GM21723 (cell line): Measurements from ENCODE around the gene KSR1.
"Not testable (repeated sequence)": the region's sequence is repeated elsewhere in the genome, so short reads cannot be mapped to it uniquely, and the experiment has no call there.

Experiments used
- ATAC-seq: cut with Tn5 transposase; IDR thresholded peaks from one replicate; pipeline ENCODE4 v1.9.1; 2021; ENCODE audit warnings: mild to moderate bottlenecking, moderate library complexity; ENCODE audit not compliant: unreplicated experiment

Gene KSR1

DNA sequence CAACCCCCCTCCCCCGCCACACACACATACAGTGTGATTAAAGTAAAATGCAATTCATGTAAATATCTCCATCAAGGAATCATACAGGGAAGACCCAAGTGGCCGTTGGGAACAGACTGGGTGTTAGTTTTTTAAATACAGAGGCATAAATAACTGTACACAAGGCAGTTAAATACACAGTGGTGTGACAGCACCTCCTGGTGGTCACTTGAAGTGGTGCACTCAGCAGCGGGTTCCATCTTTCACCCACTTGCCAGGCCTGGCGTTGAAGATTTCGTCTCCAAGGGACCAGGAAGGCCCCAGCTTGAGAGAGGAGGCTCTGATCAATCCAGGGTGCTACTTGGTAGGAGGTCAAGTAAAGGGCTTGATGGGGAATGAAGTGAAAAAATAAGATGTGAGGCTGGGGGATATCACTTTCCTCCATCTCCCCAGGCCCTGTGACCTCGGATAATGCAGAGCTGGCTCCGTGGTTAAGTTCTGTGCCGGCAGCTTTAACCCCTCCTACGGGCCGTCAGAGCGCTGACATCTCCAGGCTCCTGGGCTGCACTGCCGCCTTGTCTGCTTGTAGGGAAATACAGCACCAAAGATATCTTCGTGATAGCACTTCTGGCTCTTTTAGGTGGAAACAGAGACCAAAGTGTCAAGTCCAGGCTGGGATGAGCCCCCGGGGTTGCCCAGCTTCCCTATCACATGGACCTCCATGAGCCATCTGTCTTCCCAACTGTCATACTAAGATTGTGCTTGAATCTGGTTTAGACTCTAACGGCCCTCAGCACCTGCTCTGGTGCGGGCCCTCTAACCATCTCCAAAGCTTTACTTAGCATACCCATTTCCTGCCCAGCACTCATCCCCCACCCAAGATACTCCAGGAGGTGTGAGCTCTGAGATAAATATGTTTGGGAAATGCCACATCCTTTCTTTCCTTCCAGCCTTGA, 195.4 kb downstream of the KSR1 start:
- ATAC-seq: no peak

DNA sequence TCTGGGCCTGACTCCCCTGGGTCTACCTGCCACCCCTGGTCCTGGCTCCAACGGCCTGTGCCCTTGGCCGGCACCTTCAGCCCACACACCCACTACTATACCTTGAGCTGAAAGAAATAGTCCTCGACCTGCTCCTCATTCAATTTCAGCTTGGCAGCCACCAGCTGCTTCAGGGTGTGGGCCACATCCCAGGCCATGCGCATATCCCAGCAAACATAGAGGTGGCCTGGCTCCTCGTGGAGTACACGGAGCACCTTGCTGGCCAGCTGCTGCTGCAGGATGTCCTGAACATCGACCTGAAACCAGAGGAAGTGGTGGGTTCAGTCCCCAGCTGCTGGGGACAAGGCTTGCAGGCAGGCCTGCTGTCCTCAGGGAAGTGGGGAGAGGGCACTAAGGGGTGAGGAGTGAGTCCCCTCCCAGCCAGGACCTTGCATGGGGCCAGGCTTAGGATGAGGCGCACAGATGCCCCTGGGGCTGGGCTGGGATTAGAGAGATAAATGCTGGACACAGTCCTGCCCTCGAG, 197.3 kb downstream of the KSR1 start:
- ATAC-seq: not testable (repeated sequence)

DNA sequence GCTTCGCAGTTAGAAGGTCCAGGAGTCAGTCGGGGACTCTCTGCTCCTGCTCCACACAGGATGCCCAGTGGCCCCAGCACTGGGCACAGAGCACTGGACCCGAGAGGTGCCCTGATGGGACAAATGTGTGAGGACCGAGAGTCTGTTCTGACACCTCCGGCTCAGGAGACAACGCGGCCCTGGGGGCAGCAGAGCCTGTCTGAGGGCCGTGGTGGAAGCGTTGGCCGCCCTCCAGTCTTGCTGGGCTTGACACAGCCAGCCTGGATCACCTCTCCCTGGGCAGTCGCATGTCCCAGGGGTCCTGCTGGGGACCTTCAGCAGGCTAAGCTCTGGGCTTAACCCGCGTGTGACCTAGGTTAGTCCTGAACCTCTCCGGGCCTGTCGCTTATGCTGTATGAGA, 197.9 kb downstream of the KSR1 start:
- ATAC-seq: no peak

DNA sequence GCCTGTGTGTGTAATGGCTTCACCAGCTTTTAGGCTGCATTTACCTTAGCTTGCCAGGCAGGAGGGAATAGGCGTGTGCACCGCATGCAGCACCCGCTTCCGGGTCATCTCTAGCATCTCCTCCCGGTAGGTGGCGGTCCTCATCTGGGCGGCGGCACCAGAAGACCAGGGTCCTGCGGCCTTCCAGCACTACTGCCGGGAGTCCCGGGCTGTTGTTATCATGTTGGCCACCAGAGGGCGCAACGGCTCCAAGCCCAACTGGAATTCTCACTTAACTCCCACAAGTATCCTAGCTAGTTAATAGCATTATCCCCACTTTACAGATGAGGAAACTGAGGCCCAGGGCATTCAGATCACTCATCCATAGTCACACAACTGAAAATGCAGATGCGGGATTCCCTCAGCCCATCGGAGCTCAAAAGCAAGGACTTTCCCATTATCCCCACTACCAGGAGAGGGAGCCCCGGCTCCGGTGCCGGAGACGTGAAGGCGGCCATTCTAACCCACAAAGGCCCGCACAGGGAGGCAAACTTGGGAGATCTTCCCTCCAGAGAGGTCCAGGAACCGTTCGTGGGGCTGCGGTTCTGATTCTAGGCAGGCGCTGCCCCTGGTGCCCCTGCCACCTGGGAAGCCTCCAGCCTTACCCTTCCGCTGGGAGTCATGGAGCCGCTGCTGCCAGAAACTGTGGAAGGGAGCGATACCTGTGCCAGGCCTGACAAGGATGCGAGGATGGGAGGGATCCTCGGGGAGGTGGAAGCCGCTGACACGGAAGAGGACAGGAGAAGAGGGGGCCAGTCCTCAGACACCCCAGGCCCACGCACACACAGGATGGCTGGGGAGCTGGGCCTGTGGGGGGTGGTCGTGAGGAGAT, 198.6 kb downstream of the KSR1 start:
- peak; percentile 81 for ATAC-seq

DNA sequence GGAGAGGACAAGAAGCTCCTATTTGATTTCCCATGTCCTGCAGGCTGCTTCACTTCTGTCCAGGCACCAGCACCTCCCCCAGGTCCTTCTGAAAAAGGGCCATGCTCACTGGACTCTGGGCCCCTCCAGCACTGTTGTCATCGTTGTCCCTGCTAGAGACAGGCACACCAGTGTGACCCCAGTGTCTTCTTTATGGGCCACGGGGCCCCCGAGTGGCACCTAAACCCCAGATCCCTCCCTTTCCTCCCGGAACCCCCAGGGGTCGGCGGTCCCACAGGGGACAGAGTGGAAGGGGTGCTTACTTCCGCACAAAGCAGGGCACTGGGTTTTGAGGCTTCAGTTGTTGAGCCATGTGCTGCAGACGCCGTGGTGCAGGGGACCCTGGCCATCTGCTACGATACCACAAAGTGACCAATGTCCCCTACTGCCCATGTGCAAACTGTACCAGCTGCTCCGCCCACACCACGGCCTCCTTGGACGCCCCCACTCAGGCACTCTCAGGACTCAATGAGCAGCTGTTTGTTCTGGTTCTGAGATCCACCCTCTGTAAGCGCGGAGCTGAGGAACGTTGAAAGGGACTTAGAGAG, 199.4 kb downstream of the KSR1 start:
- ATAC-seq: not testable (repeated sequence)

DNA sequence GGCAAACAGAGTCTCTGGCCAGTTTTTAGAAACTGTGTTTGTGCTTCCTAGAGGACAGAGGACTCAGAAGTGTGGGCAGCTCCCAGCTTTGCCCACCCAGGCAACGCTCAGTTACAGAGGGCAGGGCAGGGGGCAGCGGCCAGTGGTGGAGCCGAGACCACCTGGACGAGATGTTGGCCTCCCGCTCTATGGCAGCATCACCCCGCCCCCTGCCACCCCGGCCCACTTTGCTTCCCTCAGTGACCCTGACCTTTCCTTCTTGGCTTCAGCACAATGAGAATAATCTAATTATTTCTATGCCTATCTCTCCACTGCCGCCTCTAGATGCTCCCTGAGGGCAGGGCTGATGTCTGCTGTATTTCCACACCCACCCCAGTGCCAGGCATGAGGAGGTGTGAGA, 200.4 kb downstream of the KSR1 start:
- ATAC-seq: not testable (repeated sequence)

DNA sequence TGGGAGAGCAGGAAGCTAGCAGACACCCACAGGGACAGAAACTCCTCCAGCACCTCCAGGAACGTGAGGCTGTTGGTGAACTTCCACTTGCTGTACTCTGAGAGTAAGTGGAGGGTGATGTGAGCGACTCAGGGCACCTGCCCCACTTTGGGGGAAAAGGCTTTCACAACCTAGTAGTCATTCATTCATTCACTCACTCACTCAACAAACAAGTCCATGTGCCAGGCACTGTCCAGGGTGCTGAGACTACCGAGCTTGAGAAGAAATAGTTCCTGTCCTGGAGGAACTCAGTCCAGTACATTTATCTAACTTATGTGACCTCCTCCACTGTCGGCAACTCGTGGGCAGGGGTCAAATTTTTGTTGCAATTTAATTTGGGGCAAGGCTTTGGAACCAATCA, 201.4 kb downstream of the KSR1 start:
- ATAC-seq: no peak

DNA sequence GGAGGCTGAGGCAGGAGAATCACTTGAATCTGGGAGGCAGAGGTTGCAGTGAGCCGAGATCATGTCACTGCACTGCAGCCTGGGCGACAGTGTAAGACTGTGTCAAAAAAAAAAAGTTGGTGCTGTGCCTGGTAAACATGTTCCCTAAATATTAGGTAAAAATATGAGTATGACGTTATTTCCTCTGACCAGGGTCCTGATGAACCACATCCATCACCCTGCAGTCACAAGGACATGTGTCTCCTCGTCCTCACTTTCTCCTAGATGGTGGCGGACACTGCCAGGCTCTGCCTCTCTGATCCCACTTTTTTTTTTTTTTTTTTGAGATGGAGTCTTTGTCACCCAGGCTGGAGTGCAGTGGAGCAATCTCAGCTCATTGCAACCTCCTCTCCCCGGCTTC, 203.4 kb downstream of the KSR1 start:
- no peak for ATAC-seq

DNA sequence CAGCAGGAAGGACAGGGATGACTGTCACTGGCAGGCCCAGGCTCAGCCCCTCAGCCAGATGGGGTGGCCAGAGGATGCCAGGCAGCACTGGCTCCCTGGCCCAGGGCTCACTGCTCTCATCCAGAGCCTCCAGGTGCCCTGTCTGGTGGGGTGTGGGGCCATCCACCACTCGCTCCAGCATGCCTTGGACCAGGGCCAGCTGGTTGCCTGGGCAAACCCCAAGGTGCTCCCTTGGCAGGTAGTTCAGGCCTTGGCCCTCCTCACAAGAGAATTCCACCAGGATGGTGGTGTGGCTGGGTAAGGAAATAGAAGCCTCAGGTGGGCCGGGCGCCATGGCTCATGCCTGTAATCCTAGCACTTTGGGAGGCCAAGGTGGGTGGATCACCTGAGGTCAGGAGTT, 204.2 kb downstream of the KSR1 start:
- no peak for ATAC-seq

DNA sequence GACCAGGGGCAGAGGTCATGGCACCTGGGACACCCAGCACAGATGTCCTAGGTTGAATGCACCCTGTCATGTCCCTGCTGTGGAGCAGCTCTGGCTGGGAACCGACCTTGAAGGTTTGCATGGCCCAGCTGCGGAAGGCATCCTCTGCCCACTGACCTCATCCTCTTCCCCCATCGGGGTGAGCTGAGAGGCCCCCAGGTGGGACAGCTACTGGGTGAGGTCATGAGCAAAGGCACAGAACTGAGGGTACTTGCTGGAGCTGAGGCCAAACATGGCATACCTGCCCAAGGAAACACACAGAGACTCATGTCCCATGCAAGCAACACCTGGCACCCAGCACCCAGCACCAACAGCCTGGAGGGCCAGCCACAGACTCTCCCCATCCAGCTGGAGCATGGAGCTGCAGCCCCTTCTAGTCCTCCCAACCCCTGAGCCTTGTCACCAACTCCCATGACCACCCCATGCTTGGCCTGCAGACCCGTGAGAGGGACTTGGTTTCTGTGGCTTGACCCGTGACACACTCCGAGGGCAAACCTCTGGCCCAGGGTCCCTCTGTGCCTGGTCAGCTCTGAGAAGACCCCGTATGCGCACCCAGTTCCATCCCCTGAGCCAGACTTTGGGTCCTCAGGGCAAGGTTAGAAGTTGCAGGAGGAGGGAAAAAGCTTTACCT, 207.8 kb downstream of the KSR1 start:
- ATAC-seq: no peak

DNA sequence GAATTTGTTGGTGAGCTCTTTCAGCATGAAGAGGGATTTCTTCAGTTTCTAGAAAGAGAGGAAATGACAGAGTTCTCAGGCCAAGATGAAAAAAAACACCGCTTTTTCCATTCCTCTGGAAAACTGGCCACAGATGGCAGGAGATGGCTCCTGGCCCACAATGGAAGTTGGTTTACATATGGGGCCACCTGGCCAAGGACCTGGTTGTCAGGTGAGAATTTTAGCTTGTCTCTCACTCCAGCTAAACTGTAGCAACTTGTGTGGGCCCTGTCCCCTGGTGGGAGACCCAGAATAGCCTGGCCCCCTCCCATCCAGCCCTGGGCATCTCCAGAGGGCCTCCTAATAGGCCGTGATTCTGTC, 208.3 kb downstream of the KSR1 start:
- ATAC-seq: no peak

DNA sequence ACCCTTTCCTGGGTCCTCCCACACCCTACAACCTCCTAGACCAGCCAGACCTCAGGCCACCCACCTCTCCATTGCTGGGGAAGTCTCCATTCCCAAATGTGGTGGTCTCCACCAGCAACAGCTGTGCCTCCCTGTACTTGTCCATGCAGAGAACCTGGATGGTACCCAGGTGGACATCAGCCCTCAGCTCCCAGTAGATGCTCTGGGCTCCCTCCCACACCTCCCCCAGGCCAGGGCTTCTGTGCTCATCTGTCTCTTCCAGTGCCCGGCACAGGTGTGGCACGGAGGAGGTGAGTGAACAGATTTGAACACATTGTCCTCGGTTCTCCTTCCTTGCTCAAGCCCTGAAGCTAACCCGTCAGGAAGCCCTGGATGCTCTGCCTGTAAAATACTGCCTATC, 209.3 kb downstream of the KSR1 start:
- ATAC-seq: no peak

DNA sequence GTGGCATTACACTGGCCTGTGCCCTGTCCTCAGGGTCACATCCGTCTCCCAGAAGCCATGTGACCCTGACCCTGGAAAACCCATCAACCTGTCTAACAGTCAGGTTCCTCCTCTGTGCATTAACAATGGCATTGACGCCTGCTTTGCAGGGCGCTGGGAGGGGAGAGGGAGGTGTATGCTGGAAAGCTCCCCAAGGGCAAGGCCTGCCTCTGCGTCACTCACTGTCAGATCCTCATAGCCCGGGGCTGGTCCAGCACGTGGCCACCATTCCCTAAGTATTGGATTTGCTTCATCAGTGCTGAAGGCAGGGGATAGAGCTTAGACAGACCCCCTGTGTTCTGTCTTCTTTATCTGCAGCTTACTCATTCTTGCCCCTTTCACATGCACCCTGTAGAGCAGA, 210.0 kb downstream of the KSR1 start:
- ATAC-seq: not testable (repeated sequence)

DNA sequence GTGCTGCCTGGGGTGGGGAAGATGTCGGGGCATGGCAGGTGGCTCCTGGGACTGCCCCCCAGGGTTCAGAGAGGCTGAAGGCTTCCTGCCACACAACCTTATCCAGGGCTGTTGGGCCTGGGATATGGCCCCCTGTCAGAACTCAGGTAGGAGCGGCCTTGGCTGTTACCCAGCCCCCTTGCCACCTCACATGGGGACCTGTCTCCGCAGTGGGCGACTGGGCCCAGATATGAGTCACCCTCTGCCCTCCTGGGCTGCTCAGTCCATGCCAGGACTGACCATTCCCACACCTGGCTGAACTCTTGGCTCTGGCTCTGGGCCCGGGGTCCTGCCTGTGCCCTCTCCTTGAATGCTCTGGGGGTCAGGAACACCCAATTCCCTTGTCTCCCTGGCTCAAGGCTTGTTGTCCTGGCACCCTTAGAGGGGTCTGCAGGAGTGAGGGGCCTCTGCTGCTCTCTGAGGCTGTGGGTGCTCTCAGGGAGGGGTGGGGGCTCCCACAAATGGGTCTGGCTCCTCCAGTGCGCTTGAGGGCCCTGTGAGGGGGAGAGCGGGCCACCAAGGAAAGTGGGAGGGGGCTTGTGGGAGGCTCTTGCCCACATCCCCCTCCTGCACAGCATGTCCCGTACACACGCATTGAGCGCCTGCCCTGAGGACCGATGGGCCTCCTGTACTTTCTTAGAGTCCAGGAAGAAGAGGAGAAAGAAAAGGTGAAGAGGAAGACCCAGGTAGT, 210.7 kb downstream of the KSR1 start:
- ATAC-seq: no peak

DNA sequence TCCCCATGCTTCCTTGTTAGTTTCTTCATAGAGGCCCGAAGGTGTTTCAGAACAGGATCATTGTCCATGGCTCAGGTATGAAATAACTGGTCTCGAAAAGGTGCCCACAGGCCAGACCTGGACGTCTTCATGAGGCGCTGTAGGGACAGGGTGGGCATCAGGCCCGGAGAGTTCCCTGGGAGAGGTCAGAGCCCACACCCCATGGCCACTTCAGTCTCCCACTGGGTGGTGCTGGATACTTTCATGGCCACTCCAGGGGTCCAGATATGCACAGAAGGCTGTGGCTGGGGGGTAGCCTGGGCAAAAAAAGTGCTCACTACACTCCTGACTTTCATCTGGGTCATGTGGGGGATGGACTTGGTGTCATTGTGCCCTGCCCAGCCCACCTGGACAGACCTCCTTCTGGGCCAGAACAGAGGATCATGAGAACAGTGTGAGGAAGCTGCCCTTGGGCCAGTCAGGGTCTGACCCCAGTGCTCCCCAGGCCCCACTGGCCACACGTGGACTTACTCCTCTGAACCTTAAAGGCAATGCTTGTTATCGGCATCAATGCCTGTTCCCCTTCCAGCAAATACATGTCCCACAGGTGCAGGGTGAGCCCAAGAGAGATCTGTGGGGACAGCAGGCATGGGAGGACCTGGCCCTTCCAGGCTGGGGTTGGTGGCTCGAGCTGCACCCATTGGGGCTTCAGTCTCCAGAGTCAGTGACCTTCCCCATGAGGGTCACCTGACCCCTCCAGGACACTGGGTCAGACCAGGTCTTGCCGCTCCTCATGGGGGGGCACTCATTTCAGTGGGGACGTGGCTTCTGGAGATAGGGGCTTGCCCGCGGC, 211.6 kb downstream of the KSR1 start:
- no peak for ATAC-seq

DNA sequence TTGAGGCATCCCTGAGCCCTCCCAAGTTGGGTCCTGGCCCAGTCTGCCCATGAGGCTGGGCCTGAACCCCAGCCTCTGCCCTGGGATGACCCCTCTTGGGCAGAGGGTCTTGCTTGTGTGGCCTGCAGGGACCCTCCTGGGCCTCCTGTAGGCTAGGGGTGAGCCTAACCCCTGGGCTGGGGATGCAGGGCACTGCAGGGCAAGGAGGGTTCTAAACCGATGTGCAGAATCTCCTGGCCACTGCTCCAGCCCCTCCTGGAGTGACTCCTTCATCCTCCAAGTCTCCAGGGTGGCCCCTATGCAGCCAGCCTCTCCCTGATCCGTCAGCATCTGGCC, 212.2 kb downstream of the KSR1 start:
- ATAC-seq: no peak

DNA sequence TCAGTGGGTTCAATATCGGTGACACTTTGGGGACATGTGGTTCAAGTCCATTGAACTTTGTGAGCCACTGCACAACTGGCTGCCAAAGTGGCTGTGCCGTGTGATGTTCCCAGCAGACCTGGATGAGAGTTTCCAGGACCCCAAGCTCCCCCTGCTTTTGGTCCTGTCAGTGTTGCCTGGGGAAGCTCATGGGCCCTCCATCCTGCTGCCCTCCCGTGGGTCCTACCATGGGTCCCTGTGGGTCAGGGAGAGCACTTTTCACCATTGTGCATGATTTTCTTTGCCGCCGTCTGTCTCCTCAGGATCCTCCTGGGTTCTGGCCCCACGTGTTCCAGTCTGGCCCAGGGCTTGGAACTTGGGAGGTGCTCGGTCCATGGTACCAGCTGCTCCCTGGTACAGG, 212.9 kb downstream of the KSR1 start:
- ATAC-seq: no peak

DNA sequence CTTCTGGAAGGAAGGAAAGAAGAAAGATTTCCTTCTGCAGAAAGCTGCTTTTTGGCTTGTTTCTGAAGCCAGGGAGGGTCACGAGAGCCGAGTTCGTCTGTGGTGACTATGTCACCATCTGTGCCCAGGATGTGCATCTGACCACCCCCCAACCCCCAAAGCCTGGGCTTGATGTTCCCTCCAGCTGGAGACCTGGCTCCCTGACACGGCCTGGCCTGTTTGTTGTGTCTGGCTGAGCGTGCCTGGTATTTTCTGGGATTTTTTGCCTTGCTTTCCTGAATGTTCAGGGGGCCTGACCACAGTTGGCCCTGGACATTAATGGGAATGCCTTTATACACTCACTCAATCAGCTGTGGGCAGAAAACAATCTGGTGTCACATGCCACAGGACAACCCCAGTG, 213.6 kb downstream of the KSR1 start:
- no peak for ATAC-seq

DNA sequence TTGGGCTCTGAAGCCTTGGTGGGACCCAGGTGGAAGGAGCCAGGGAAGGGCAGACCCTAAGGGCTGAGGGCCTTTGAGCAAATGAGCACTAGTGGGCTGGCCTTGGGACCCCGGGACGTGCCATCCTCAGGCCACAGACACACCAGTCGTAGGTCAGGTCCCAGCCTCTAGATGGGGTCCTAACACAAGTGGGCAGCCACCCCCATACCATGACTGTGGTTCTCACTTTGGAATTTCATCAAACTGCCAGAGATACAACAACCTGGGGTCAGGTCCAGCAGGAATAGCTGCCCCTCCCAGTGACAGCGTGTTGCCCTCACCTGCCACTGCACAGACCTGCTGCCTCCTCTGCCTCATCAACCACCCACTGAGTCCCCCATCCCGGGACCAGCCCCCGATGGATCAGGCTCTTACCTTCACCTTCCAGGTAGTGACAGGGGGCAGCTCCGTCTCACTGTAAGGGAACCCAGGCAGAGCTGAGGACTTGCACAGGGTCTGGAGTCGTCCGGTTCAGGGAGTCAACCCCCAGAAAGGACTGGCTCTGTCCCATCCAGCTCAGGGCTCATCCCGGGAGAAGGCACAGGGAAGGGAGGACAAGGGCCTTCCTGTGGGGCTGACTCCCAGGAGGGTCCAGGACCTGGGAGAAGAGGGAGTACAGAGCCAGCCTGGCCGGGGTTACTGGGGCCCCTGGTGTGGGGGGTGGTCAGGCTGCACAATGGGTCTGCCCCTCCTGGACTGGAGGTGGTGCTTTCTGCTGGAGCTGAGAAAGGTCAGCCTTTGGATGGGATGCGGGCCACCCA, 214.7 kb downstream of the KSR1 start:
- no peak for ATAC-seq
